ENCODE data around the gene FANCM.

GRCh38 chr14:45095143-45095542, 40.6 kb upstream of the FANCM start:
- TF ChIP-seq, protein P1, sequence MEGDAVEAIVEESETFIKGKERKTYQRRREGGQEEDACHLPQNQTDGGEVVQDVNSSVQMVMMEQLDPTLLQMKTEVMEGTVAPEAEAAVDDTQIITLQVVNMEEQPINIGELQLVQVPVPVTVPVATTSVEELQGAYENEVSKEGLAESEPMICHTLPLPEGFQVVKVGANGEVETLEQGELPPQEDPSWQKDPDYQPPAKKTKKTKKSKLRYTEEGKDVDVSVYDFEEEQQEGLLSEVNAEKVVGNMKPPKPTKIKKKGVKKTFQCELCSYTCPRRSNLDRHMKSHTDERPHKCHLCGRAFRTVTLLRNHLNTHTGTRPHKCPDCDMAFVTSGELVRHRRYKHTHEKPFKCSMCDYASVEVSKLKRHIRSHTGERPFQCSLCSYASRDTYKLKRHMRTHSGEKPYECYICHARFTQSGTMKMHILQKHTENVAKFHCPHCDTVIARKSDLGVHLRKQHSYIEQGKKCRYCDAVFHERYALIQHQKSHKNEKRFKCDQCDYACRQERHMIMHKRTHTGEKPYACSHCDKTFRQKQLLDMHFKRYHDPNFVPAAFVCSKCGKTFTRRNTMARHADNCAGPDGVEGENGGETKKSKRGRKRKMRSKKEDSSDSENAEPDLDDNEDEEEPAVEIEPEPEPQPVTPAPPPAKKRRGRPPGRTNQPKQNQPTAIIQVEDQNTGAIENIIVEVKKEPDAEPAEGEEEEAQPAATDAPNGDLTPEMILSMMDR (conservative IDR thresholded peaks at IDR 0.05; ENCODE audit: low read depth, low read length): no peak
- TF ChIP-seq EZH2 (IDR thresholded peaks at IDR 0.05; ENCODE audit: low read length, unreplicated experiment) (no peak), EZH2phosphoT487 (IDR thresholded peaks at IDR 0.05; ENCODE audit: borderline replicate concordance, low read length) (no peak)
